ENCODE measurements around the gene RNF111.
"Not testable (repeated sequence)": the region's sequence is repeated elsewhere in the genome, so short reads cannot be mapped to it uniquely, and the experiment has no call there.

RNF111 gene

DNA sequence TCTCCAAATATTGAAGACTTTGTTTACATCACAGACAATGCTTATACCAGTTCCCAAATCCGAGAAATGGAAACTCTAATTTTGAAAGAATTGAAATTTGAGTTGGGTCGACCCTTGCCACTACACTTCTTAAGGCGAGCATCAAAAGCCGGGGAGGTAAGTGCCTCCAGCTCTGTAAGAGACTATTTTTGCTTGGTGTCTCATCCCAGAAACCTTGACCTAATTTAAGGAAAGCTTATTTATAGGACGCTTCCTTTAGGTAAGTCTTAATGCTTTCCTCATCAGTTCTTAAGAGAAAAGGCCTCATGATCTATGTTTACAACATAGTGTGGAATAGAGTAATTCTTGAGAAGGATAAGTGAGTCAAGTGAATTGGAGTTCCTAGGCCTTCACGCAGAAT, 129.3 kb downstream of the RNF111 start:
- H3K4me3 ChIP-seq (ENCODE audit: control insufficient read depth, low read depth, low read length), result no peak overlapping the region
- TF ChIP-seq, protein P1, sequence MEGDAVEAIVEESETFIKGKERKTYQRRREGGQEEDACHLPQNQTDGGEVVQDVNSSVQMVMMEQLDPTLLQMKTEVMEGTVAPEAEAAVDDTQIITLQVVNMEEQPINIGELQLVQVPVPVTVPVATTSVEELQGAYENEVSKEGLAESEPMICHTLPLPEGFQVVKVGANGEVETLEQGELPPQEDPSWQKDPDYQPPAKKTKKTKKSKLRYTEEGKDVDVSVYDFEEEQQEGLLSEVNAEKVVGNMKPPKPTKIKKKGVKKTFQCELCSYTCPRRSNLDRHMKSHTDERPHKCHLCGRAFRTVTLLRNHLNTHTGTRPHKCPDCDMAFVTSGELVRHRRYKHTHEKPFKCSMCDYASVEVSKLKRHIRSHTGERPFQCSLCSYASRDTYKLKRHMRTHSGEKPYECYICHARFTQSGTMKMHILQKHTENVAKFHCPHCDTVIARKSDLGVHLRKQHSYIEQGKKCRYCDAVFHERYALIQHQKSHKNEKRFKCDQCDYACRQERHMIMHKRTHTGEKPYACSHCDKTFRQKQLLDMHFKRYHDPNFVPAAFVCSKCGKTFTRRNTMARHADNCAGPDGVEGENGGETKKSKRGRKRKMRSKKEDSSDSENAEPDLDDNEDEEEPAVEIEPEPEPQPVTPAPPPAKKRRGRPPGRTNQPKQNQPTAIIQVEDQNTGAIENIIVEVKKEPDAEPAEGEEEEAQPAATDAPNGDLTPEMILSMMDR (IDR thresholded peaks at IDR 0.05; ENCODE audit: control insufficient read depth, insufficient read depth, low read depth, low read length, missing control alignments), result no peak
- no peak for DNase-seq (ENCODE audit: low read depth)

DNA sequence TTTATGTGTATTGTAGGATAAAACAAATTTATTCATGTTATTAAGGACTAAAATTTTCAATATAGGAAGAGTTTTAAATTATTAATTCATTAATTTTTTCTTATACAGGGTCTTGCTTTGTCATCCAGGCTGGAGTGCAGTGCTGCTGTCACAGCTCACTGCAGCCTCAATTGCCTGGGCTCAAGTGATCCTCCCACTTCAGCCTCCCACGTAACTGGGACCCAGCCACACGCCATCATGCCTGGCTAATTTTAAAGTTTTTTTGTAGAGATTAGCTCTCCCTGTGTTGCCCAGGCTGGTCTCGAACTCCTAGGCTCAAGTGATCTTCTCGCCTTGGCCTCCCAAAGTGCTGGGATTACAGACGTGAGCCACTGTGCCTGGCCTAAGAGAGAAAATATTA, 132.2 kb downstream of the RNF111 start:
- no peak for DNase-seq (ENCODE audit: low read depth)
- H3K4me3 ChIP-seq (ENCODE audit: control insufficient read depth, low read depth, low read length), result no peak overlapping the region
- TF ChIP-seq, protein P1 (IDR thresholded peaks at IDR 0.05; ENCODE audit: control insufficient read depth, insufficient read depth, low read depth, low read length, missing control alignments), result no peak

DNA sequence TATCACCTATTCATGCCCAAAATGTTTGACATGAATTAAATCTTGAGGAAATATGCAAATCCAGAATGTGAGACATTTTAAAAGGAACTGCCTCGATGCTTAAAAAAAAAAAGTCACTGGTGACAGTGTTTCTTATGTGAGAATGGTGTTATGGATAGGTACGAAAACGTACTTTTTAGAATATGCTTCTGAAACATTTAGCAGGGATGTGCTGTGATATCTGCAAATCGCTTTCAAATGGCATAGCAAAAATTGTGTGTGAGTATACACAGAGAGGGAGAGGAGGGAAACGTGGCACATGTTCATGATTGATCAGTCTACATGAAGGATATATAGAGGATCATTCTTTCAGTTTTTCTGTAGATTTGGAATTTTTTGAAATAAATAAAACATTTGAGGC, 133.5 kb downstream of the RNF111 start:
- TF ChIP-seq, protein P1 (IDR thresholded peaks at IDR 0.05; ENCODE audit: control insufficient read depth, insufficient read depth, low read depth, low read length, missing control alignments), result no peak
- no peak for DNase-seq (ENCODE audit: low read depth)
- H3K4me3 ChIP-seq (ENCODE audit: control insufficient read depth, low read depth, low read length), result no peak overlapping the region

DNA sequence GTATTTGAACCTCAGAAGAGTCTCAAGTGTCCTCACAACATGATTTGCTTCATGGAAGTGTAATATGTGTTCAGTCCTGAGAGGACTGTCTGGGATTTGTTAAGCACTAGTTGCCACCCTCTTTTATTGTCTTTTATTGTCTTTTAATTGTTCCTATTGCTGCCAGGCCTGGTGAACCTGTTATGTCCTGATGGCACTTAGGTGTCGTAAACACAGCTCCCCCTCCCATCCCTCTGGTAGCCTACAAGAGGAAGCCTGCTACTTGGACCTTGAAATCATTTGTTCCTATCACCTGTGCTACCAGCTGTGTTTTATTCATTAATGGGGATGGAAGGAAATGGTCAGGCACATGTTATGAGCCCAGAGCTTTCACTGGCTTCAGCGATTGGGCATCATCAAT, 136.8 kb downstream of the RNF111 start:
- TF ChIP-seq, protein P1 (IDR thresholded peaks at IDR 0.05; ENCODE audit: control insufficient read depth, insufficient read depth, low read depth, low read length, missing control alignments), result no peak
- DNase-seq (ENCODE audit: low read depth), result no peak
- H3K4me3 ChIP-seq (ENCODE audit: control insufficient read depth, low read depth, low read length), result no peak overlapping the region

DNA sequence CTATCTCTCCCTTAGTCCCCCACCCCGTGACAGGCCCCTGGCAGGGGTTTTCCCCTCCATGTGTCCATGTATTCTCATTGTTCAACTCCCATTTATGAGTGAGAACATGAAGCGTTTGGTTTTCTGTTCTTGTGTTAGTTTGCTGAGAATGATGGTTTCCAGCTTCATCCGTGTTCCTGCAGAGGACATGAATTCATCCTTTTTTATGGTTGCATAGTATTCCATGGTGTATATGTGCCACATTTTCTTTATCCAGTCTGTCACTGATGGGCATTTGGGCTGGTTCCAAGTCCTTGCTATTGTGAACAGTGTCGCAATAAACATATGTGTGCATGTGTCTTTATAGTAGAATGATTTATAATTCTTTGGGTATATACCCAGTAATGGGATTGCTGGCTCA, 138.2 kb downstream of the RNF111 start:
- DNase-seq (ENCODE audit: low read depth); H3K4me3 ChIP-seq (ENCODE audit: control insufficient read depth, low read depth, low read length): not testable (repeated sequence)

DNA sequence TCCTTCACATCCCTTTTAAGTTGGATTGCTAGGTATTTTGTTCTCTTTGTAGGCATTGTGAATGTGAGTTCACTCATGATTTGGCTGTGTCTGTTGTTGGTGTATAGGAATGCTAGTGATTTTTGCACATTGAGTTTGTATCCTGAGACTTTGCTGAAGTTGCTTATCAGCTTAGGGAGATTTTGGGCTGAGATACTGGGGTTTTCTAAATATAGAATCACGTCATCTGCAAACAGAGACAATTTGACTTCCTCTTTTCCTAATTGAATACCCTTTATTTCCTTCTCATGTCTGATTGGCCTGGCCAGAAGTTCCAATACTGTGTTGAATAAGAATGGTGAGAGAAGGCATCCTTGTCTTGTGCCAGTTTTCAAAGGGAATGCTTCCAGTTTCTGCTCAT, 139.8 kb downstream of the RNF111 start:
- DNase-seq (ENCODE audit: low read depth); H3K4me3 ChIP-seq (ENCODE audit: control insufficient read depth, low read depth, low read length): not testable (repeated sequence)

DNA sequence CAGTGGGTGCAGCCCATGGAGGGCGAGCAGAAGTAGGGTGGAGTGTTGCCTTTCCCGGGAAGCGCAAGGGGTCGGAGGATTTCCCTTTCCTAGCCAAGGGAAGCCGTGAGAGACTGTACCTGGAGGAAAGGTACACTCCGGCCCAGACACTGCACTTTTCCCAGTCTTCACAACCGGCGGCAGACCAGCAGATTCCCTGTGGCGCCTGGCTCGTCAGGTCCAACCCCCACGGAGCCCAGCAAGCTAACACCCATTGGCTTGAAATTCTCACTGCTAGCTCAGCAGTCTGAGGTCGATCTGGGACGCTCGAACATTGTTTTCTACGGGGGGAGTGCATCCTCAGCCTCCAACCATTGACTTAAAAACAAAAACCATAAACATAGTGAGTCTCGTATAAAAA, 144.0 kb downstream of the RNF111 start:
- no peak for DNase-seq (ENCODE audit: low read depth)
- TF ChIP-seq, protein P1 (IDR thresholded peaks at IDR 0.05; ENCODE audit: control insufficient read depth, insufficient read depth, low read depth, low read length, missing control alignments), result no peak
- H3K4me3 ChIP-seq (ENCODE audit: control insufficient read depth, low read depth, low read length), result no peak overlapping the region

DNA sequence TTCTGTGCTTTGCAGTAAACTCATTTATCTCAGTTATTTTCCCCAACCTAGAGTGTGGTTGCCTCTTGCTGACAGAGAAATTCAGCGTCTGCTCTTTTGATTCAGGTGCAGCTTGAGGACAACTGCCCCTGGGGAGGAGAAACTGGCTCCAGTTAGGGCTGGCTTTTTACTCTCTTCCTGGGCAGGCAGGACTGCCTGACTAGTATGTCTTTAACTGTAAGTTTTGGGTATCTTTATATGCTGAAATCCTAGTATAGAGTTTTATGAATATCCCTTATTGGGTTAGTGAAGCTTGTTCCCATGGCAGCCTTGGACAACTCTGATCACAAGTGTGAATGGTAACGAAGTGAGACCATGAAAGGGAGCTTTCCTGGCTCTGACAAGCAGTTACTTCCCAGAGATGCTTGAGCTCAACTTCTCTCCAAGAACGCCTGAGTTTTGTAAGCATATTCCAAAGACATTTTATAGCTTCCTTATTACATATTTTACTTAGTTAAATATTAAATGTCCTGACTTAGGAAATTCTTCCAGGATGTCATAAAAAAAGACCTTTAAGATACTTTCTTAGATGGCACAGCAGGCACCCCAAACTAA, 144.6 kb downstream of the RNF111 start:
- DNase-seq (ENCODE audit: low read depth), result no peak
- no peak overlapping the region for H3K4me3 ChIP-seq (ENCODE audit: control insufficient read depth, low read depth, low read length)
- TF ChIP-seq, protein P1 (IDR thresholded peaks at IDR 0.05; ENCODE audit: control insufficient read depth, insufficient read depth, low read depth, low read length, missing control alignments), result no peak
